K562 (cell line): ENCODE measurements around the gene TIMP1. TPM values are rescaled to one million over a fixed set of nuclear protein-coding genes. Genes with fewer than 3 reads are reported as not detected.

Experiments
- ATAC-seq: fragments of 200-7000 bp; cut with Tn5 transposase; 3 replicates; pipeline ENCODE4 v1.9.1; 2020; ENCODE audit warnings: moderate library complexity
- BruUV-seq: library from RNA; stranded (reverse); fragments of 400-500 nt; replicated peaks from 2 replicates; lab custom pipeline; 2021; lab: Mats Ljungman, UMichigan
- CTCF ChIA-PET: fragments of 300-600 bp; formaldehyde crosslinking; extraction: SDS; loops from one replicate; lab custom pipeline; 2021; ENCODE audit warnings: low intra/inter-chr PET ratio; lab: Yijun Ruan, JAX
- POLR2A ChIA-PET: fragments of 300-600, 350-650 bp; sonication (Branson Sonifier 250); formaldehyde crosslinking; extraction: SDS; loops from one replicate; lab custom pipeline; 2021; ENCODE audit warnings: antibody characterized with exemption, inconsistent platforms; lab: Yijun Ruan, JAX
- DNase-seq, 4 experiments: peaks; one replicate each; pipeline versions ENCODE4 v3.0.0 to v3.0.0-alpha.2; 2011 to 2018; ENCODE audit warnings: low spot score in 3 of 4, mixed read lengths in 3 of 4; ENCODE audit errors: extremely low read depth in 1 of 4
- FAIRE-seq: peaks from 2 replicates; lab custom pipeline; 2011; peaks lifted over from hg19 to GRCh38; lab: Jason Lieb, UNC
- H2AFZ ChIP-seq: 2 replicates; pipeline ENCODE4 v1.6.0; 2011; ENCODE audit warnings: low read depth, low read length, control low read depth, inconsistent platforms
- H3K27ac ChIP-seq: fragments of 200-600 bp; 3 replicates; pipeline ENCODE4 v1.8.0; 2011; ENCODE audit warnings: low read depth, mild to moderate bottlenecking, control low read depth, inconsistent platforms, low read length, moderate library complexity, mixed read lengths; ENCODE audit errors: extremely low read depth
- H3K27me3 ChIP-seq, 2 experiments: fragments of 300-600 bp in 1 of 2; 2 replicates in 1 of 2; 3 replicates in 1 of 2; pipeline versions ENCODE4 v1.6.0 to v1.8.0; 2011; ENCODE audit warnings: inconsistent platforms in 2 of 2, low read length in 2 of 2, mild to moderate bottlenecking in 1 of 2, mixed read lengths in 1 of 2, moderate library complexity in 1 of 2; ENCODE audit not compliant: control insufficient read depth in 2 of 2, insufficient read depth in 2 of 2
- H3K36me3 ChIP-seq: fragments of 300-600 bp; 3 replicates; pipeline ENCODE4 v1.8.0; 2011; ENCODE audit warnings: mild to moderate bottlenecking, low read length, inconsistent platforms; ENCODE audit not compliant: control insufficient read depth, insufficient read depth
- H3K4me1 ChIP-seq, 2 experiments: fragments of 200-600 bp in 1 of 2; replicated peaks in 1 of 2; 2 replicates in 1 of 2; 3 replicates in 1 of 2; pipeline versions ENCODE4 v1.5.1 to v1.8.0; 2011; ENCODE audit warnings: inconsistent platforms in 2 of 2, low read length in 2 of 2, mild to moderate bottlenecking in 1 of 2, mixed read lengths in 1 of 2, moderate library complexity in 1 of 2; ENCODE audit not compliant: control insufficient read depth in 2 of 2, insufficient read depth in 2 of 2
- H3K4me2 ChIP-seq: 2 replicates; pipeline ENCODE4 v1.6.1; 2011; ENCODE audit warnings: low read length, control low read depth, inconsistent platforms, mixed read lengths; ENCODE audit not compliant: insufficient read depth
- H3K4me3 ChIP-seq: fragments of 200-600 bp; sonication (generic), shearing (Covaris generic); 2 replicates; pipeline ENCODE4 v1.5.1; 2016; ENCODE audit warnings: control low read depth, inconsistent platforms
- H3K79me2 ChIP-seq: fragments of 200-600 bp; 3 replicates; pipeline ENCODE4 v1.8.0; 2011; ENCODE audit warnings: low read length, inconsistent platforms; ENCODE audit not compliant: control insufficient read depth, insufficient read depth
- H3K9ac ChIP-seq, 2 experiments: 2 replicates each; pipeline versions ENCODE4 v1.6.0 to v1.6.1; 2011; ENCODE audit warnings: low read depth in 2 of 2, low read length in 2 of 2, control low read depth in 1 of 2, inconsistent platforms in 1 of 2, mild to moderate bottlenecking in 1 of 2, mixed read lengths in 1 of 2; ENCODE audit not compliant: insufficient read depth in 1 of 2
- H3K9me1 ChIP-seq: one replicate; pipeline ENCODE4 v1.6.0; 2011; ENCODE audit warnings: inconsistent platforms, mild to moderate bottlenecking, low read length, moderate library complexity; ENCODE audit not compliant: control insufficient read depth, insufficient read depth
- H3K9me3 ChIP-seq: replicated peaks from 2 replicates; pipeline ENCODE4 v1.5.1; 2011; ENCODE audit warnings: low read depth, low read length, inconsistent platforms; ENCODE audit not compliant: control insufficient read depth, insufficient read depth
- H4K20me1 ChIP-seq: replicated peaks from 2 replicates; pipeline ENCODE4 v1.6.1; 2011; ENCODE audit warnings: low read length, inconsistent platforms, mixed read lengths; ENCODE audit not compliant: control insufficient read depth, insufficient read depth
- ETV6 ChIP-seq, 3 experiments: fragments of 150-350 bp in 1 of 3; sonication (generic) in 1 of 3; formaldehyde crosslinking in 1 of 3; IDR thresholded peaks; 2 replicates each; pipeline versions ENCODE4 v1.6.1 to v1.8.0; 2014 to 2022; ENCODE audit warnings: borderline replicate concordance in 2 of 3, low read depth in 2 of 3, antibody characterized with exemption in 1 of 3, low read length in 1 of 3, mild to moderate bottlenecking in 1 of 3, missing genetic modification reagents in 1 of 3
- GABPB1 ChIP-seq: sonication (generic); formaldehyde crosslinking; IDR thresholded peaks from 2 replicates; pipeline ENCODE4 v1.8.0; 2022; ENCODE audit warnings: mild to moderate bottlenecking, missing genetic modification reagents
- MAFK ChIP-seq: IDR thresholded peaks from 2 replicates; pipeline ENCODE4 v1.6.1; 2011; ENCODE audit warnings: low read length, improper control_type of control experiment
- NR2F6 ChIP-seq: fragments of 450-650 bp; formaldehyde crosslinking; IDR thresholded peaks from 2 replicates; pipeline ENCODE4 v1.4.0; 2020; ENCODE audit warnings: mild to moderate bottlenecking
- U2AF1 ChIP-seq: fragments of 200-400 bp; formaldehyde crosslinking; optimal IDR thresholded peaks from 2 replicates; pipeline ENCODE3; 2017; ENCODE audit warnings: mild to moderate bottlenecking, low read depth, low read length, moderate library complexity
- ZNF24 ChIP-seq: fragments of 450-650 bp; IDR thresholded peaks from 2 replicates; pipeline ENCODE4 v1.6.1; 2016
- WGBS: fragments of 100-300 bp; shearing (Covaris generic); methylation state at CpG from one replicate; pipeline ENCODE4 v1.1.6; 2016; ENCODE audit warnings: low coverage, mixed read lengths; ENCODE audit not compliant: insufficient coverage; ENCODE audit errors: missing lambda C conversion rate; 5-methylcytosine and 5-hydroxymethylcytosine counted together
- in situ Hi-C: fragments of 300-500 bp; cut with MboI; formaldehyde crosslinking; loops from 4 replicates; pipeline ENCODE4 v1.15.0; 2018; ENCODE audit warnings: inconsistent platforms, mixed read lengths
- intact Hi-C: fragments of 100-400 bp; cut with micrococcal nuclease; formaldehyde crosslinking; loops from 2 replicates; pipeline ENCODE4 v1.14.2; 2022
- polyA plus RNA-seq, 8 experiments: library from polyadenylated mRNA; depleted of rRNA in 4 of 8; stranded (reverse) in 5 of 8; unstranded in 3 of 8; fragments of >200 nt; fragmentation: Nextera tagmentation in 2 of 8; fragmentation: Illumina TruSeq in 1 of 8; extraction: Ambion mirVana in 2 of 8; extraction: Trizol in 1 of 8; gene quantifications; 2 replicates each; pipeline versions ENCODE4 v1.2.1 to v1.2.3, GENCODE V29; 2011 to 2014; ENCODE audit warnings: inconsistent platforms in 1 of 8, missing spikeins in 1 of 8
- total RNA-seq, 7 experiments: library from RNA; depleted of rRNA in 6 of 7; stranded (reverse); fragments of >200 nt in 6 of 7; fragmentation: Illumina TruSeq in 2 of 7; extraction: Trizol in 2 of 7; gene quantifications; 2 replicates each; pipeline versions ENCODE4 v1.2.1 to v1.2.3, GENCODE V29; 2011 to 2021; ENCODE audit warnings: low replicate concordance in 1 of 7
- TF ChIP-seq, protein P1 (sequence below): fragments of 250-450 bp; sonication (Bioruptor Pico); IDR thresholded peaks from 2 replicates; pipeline ENCODE4 v1.9.0; 2021; ENCODE audit warnings: mild to moderate bottlenecking, inconsistent platforms
- TF ChIP-seq, protein P2 (sequence below): fragments of 250-450 bp; sonication (Bioruptor Pico); IDR thresholded peaks from 2 replicates; pipeline ENCODE4 v1.8.0; 2022; ENCODE audit warnings: inconsistent platforms

The TIMP1 gene
- total and polyA plus RNA-seq, 9 of the 15 experiments (the other 6 are each of a cell fraction or from before 2014, with no cell fraction given), result 115 to 699 (median 273) TPM

DNA sequence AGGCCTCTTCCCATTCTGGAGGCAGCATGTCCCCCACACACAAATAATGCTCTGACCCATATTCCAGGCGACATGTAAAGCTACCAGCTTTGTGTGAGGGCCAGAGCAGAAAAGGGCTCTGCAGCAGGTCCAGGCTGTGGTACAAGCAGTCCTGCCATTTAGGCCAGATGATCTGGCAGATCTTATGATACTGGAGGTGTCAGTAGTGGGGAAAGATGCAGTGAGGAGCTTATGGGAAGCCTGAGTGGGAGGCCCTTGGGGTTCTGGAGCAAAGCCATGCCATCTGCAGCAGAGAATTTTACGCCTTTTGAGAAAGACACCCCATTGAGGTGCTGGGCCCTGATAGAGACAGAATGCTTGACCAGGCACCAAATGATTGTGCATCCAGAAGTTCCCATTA lies 29.7 kb downstream of the TIMP1 start:
- BruUV-seq, result no TSS peak

More for the DNA sequence above, 29.7 kb downstream of the TIMP1 start:
- Histone ChIP-seq H3K9me3 (0 out of 2 replicates have a peak, but pooled peaks cover 2% of the 10 kb centered on the region), H3K79me2 (no peaks in the 10 kb centered on the region), H3K9me1 (no peaks in the 10 kb centered on the region)
- ATAC-seq (no peak), FAIRE-seq (no peak)
- in situ Hi-C loops, result no loop called here
- TF ChIP-seq, protein P1, sequence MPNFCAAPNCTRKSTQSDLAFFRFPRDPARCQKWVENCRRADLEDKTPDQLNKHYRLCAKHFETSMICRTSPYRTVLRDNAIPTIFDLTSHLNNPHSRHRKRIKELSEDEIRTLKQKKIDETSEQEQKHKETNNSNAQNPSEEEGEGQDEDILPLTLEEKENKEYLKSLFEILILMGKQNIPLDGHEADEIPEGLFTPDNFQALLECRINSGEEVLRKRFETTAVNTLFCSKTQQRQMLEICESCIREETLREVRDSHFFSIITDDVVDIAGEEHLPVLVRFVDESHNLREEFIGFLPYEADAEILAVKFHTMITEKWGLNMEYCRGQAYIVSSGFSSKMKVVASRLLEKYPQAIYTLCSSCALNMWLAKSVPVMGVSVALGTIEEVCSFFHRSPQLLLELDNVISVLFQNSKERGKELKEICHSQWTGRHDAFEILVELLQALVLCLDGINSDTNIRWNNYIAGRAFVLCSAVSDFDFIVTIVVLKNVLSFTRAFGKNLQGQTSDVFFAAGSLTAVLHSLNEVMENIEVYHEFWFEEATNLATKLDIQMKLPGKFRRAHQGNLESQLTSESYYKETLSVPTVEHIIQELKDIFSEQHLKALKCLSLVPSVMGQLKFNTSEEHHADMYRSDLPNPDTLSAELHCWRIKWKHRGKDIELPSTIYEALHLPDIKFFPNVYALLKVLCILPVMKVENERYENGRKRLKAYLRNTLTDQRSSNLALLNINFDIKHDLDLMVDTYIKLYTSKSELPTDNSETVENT (CRISPR knock-in tag), result no peak
- TF ChIP-seq MAFK (no peak), ETV6 (IDR thresholded peaks at IDR 0.05; ENCODE audit: borderline replicate concordance in 1 of 2, low read depth in 2 of 2, low read length in 1 of 2) (no peak), ETV6 (CRISPR knock-in tag; IDR thresholded peaks at IDR 0.05; ENCODE audit: borderline replicate concordance) (no peak), U2AF1 (no peak), ZNF24 (no peak), NR2F6 (CRISPR knock-in tag) (no peak), GABPB1 (CRISPR knock-in tag) (no peak)
- TF ChIP-seq, protein P2, sequence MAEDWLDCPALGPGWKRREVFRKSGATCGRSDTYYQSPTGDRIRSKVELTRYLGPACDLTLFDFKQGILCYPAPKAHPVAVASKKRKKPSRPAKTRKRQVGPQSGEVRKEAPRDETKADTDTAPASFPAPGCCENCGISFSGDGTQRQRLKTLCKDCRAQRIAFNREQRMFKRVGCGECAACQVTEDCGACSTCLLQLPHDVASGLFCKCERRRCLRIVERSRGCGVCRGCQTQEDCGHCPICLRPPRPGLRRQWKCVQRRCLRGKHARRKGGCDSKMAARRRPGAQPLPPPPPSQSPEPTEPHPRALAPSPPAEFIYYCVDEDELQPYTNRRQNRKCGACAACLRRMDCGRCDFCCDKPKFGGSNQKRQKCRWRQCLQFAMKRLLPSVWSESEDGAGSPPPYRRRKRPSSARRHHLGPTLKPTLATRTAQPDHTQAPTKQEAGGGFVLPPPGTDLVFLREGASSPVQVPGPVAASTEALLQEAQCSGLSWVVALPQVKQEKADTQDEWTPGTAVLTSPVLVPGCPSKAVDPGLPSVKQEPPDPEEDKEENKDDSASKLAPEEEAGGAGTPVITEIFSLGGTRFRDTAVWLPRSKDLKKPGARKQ (CRISPR knock-in tag), result no peak
- TF ChIP-seq, all 486 proteins: peak for 0
- intact Hi-C loops, result no loop called here
- WGBS, result 36% methylated on average over 2 of the region's 2 CpGs
- peaks cover 0 to 14% of the 10 kb centered on the region in 2 experiments; a peak in 3 of 5 replicates for H3K27me3 ChIP-seq
- H3K4me3 ChIP-seq, result no peak overlapping the region
- peaks cover 7% of the 10 kb centered on the region in 2 experiments; a peak in 4 of 5 replicates for H3K4me1 ChIP-seq
- no peaks in the 10 kb centered on the region for H4K20me1 ChIP-seq
- no peak overlapping the region for H3K9ac ChIP-seq
- no peaks in the 10 kb centered on the region for H3K36me3 ChIP-seq
- ChIA-PET CTCF (no interaction called here), POLR2A (interaction anchor here (0.5 kb wide), 1 partner anchor 30 kb away, joined by 3 read pairs; no protein-coding TSS in a partner anchor)
- H2AFZ ChIP-seq, result no peak overlapping the region
- H3K27ac ChIP-seq, result no peak overlapping the region
- no peak overlapping the region for H3K4me2 ChIP-seq
- DNase-seq, result no peak
